ENCODE results near the gene LY6G5C.

DNA sequence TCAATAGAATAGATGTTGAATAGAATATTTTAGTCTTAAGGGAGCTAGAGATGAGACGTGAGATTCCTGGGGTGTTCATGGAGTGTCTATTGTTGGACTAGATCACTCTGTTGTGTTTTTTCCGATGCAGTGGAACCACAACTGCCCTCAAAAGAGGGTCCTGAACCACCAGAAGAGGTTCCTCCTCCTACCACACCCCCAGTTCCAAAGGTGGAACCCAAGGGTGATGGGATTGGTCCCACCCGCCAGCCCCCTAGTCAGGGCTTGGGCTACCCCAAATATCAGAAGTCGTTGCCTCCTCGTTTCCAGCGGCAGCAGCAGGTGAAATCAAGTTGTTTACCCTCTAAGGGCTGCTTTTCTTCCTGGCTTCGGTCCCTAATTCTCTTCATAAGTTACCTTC lies 51.9 kb downstream of the LY6G5C start:
- no peak for TF ChIP-seq CTCF (optimal IDR thresholded peaks at IDR 0.05 in 1 of 3, IDR thresholded peaks at IDR 0.05 in 1 of 3, conservative IDR thresholded peaks at IDR 0.05 in 1 of 3; ENCODE audit: extremely low read depth in 1 of 3, insufficient read depth in 2 of 3, low read length in 3 of 3)
- no peak for TF ChIP-seq EZH2 (IDR thresholded peaks at IDR 0.05; ENCODE audit: low read length)

All from keratinocyte (primary cell).